ENCODE measurements around the gene PTPRN2.

- TF ChIP-seq GATA3 (IDR thresholded peaks at IDR 0.05; ENCODE audit: low read depth, low read length) (no peak), GATA2 (IDR thresholded peaks at IDR 0.05; ENCODE audit: low read depth, low read length) (no peak)
These were observed 49.3 kb downstream of the PTPRN2 start for GRCh38 chr7:158538156-158538946.

Measured in SH-SY5Y (cell line).